Measurements from ENCODE around the gene LUZP1.

The LUZP1 gene

DNA sequence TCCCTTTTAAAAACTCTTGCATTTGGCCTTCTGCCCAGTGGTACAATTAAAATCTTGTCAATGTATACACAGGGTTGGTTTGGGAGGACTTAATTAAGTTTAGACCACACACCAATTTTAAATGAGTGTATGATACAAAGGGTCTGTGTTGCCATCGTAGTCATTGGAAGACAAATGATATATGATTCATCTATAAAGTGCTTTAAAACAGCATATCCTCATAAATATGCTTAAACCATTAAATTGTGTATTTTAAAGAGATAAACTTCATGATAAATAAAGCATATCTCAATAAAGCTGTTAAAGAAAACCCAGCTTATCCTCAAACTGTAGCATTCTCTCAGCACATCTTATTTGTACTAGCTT is 69.5 kb downstream of the LUZP1 start:
- CTCF ChIA-PET: interaction anchor here (0.6 to 12.9 kb wide), 37 partner anchors 10 to 428 kb away, joined by 3 to 333 read pairs (median 5); no protein-coding TSS in a partner anchor
- H3K27ac ChIP-seq (ENCODE audit: extremely low read depth, low read depth, low read length): no peak overlapping the region
- TF ChIP-seq, protein P1, sequence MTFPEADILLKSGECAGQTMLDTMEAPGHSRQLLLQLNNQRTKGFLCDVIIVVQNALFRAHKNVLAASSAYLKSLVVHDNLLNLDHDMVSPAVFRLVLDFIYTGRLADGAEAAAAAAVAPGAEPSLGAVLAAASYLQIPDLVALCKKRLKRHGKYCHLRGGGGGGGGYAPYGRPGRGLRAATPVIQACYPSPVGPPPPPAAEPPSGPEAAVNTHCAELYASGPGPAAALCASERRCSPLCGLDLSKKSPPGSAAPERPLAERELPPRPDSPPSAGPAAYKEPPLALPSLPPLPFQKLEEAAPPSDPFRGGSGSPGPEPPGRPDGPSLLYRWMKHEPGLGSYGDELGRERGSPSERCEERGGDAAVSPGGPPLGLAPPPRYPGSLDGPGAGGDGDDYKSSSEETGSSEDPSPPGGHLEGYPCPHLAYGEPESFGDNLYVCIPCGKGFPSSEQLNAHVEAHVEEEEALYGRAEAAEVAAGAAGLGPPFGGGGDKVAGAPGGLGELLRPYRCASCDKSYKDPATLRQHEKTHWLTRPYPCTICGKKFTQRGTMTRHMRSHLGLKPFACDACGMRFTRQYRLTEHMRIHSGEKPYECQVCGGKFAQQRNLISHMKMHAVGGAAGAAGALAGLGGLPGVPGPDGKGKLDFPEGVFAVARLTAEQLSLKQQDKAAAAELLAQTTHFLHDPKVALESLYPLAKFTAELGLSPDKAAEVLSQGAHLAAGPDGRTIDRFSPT (tag by site-specific recombination; IDR thresholded peaks at IDR 0.05): no peak
- TF ChIP-seq ZNF2 (tag by site-specific recombination; IDR thresholded peaks at IDR 0.05) (no peak), GLIS1 (tag by site-specific recombination; IDR thresholded peaks at IDR 0.05) (0 out of 2 replicates have a peak, but pooled peaks have one; percentile 5), MYNN (tag by site-specific recombination; IDR thresholded peaks at IDR 0.05; ENCODE audit: borderline replicate concordance) (no peak), ZBTB20 (tag by site-specific recombination; IDR thresholded peaks at IDR 0.05) (peak; percentile 1; the same call in 1 of the 2 replicates), FEZF1 (tag by site-specific recombination; IDR thresholded peaks at IDR 0.05) (no peak), ZNF48 (tag by site-specific recombination; IDR thresholded peaks at IDR 0.05) (no peak), ZNF423 (tag by site-specific recombination; IDR thresholded peaks at IDR 0.05) (no peak), ZNF664 (tag by site-specific recombination; IDR thresholded peaks at IDR 0.05) (peak; percentile 59), ZXDB (tag by site-specific recombination; IDR thresholded peaks at IDR 0.05) (no peak), WT1 (tag by site-specific recombination; IDR thresholded peaks at IDR 0.05) (peak; percentile 81), ZNF366 (tag by site-specific recombination; conservative IDR thresholded peaks at IDR 0.05) (peak; percentile 34)
- TF ChIP-seq, protein P2, sequence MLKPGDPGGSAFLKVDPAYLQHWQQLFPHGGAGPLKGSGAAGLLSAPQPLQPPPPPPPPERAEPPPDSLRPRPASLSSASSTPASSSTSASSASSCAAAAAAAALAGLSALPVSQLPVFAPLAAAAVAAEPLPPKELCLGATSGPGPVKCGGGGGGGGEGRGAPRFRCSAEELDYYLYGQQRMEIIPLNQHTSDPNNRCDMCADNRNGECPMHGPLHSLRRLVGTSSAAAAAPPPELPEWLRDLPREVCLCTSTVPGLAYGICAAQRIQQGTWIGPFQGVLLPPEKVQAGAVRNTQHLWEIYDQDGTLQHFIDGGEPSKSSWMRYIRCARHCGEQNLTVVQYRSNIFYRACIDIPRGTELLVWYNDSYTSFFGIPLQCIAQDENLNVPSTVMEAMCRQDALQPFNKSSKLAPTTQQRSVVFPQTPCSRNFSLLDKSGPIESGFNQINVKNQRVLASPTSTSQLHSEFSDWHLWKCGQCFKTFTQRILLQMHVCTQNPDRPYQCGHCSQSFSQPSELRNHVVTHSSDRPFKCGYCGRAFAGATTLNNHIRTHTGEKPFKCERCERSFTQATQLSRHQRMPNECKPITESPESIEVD (tag by site-specific recombination; IDR thresholded peaks at IDR 0.05): peak; percentile 63
- TF ChIP-seq, protein P3, sequence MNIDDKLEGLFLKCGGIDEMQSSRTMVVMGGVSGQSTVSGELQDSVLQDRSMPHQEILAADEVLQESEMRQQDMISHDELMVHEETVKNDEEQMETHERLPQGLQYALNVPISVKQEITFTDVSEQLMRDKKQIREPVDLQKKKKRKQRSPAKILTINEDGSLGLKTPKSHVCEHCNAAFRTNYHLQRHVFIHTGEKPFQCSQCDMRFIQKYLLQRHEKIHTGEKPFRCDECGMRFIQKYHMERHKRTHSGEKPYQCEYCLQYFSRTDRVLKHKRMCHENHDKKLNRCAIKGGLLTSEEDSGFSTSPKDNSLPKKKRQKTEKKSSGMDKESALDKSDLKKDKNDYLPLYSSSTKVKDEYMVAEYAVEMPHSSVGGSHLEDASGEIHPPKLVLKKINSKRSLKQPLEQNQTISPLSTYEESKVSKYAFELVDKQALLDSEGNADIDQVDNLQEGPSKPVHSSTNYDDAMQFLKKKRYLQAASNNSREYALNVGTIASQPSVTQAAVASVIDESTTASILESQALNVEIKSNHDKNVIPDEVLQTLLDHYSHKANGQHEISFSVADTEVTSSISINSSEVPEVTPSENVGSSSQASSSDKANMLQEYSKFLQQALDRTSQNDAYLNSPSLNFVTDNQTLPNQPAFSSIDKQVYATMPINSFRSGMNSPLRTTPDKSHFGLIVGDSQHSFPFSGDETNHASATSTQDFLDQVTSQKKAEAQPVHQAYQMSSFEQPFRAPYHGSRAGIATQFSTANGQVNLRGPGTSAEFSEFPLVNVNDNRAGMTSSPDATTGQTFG (tag by site-specific recombination; IDR thresholded peaks at IDR 0.05; ENCODE audit: borderline replicate concordance): no peak

DNA sequence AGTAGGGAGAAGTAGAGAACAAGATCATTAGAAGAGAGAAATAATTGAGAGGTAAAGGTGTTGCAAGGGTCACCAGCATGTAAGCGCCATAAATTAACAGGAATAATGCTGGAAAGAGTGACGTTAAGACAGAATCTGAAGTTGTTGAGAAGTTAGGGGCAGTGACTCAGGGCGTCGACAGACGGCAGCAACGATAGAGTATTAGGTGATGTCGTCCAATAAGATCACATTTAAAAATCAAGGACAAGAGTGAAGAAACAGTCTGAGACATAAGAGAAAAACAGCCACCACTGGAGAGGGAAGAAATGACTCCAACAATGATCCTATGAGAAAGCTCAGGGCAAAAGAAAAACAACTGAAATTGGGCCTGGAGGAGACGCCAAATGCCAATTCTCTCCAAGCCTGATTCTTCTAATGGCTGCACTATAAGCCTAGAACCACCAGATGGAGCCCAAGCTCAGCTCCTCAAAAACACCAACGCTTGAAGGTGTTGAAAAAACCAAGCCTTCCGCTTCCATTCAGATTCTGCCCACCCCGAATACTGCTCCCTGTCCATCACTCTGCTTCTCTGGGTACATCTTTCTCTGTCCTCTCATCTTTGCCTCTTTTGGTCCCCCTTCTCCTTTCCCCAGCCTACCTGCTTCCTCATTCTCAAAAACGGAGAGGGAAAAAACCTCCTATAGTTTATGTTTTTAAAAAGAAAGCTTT is 70.0 kb downstream of the LUZP1 start:
- ChIA-PET CTCF (interaction anchor here (0.5 to 12.9 kb wide), 42 partner anchors 10 to 429 kb away, joined by 3 to 333 read pairs (median 4); no protein-coding TSS in a partner anchor), POLR2A (interaction anchor here (0.5 to 3.0 kb wide), 8 partner anchors 41 to 386 kb away, joined by 3 to 13 read pairs (median 4); partner anchors contain the start of genes HNRNPR and LUZP1)
- no peak overlapping the region for H3K4me3 ChIP-seq (ENCODE audit: low read depth, low read length)
- peaks cover 32% of the 10 kb centered on the region for H3K4me1 ChIP-seq (ENCODE audit: control insufficient read depth, insufficient read depth, low read length)
- H3K36me3 ChIP-seq (ENCODE audit: control insufficient read depth in 2 of 2, insufficient read depth in 1 of 2, low read length in 2 of 2): peaks cover 0 to 17% of the 10 kb centered on the region in 2 experiments; a peak in 1 of 3 replicates
- no peak overlapping the region for H3K27ac ChIP-seq (ENCODE audit: extremely low read depth, low read depth, low read length)
- H3K9me3 ChIP-seq (ENCODE audit: control insufficient read depth, insufficient read depth, low read depth, low read length): no peaks in the 10 kb centered on the region
- peak; percentile 79 for TF ChIP-seq ZFP69B (tag by site-specific recombination; IDR thresholded peaks at IDR 0.05)
- TF ChIP-seq, protein P4, sequence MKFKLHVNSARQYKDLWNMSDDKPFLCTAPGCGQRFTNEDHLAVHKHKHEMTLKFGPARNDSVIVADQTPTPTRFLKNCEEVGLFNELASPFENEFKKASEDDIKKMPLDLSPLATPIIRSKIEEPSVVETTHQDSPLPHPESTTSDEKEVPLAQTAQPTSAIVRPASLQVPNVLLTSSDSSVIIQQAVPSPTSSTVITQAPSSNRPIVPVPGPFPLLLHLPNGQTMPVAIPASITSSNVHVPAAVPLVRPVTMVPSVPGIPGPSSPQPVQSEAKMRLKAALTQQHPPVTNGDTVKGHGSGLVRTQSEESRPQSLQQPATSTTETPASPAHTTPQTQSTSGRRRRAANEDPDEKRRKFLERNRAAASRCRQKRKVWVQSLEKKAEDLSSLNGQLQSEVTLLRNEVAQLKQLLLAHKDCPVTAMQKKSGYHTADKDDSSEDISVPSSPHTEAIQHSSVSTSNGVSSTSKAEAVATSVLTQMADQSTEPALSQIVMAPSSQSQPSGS (tag by site-specific recombination; IDR thresholded peaks at IDR 0.05; ENCODE audit: low read depth): peak; percentile 82
- TF ChIP-seq, protein P5, sequence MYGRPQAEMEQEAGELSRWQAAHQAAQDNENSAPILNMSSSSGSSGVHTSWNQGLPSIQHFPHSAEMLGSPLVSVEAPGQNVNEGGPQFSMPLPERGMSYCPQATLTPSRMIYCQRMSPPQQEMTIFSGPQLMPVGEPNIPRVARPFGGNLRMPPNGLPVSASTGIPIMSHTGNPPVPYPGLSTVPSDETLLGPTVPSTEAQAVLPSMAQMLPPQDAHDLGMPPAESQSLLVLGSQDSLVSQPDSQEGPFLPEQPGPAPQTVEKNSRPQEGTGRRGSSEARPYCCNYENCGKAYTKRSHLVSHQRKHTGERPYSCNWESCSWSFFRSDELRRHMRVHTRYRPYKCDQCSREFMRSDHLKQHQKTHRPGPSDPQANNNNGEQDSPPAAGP (tag by site-specific recombination; IDR thresholded peaks at IDR 0.05): no peak
- 0 out of 2 replicates have a peak, but pooled peaks have one; percentile 49 for TF ChIP-seq ZNF2 (tag by site-specific recombination; IDR thresholded peaks at IDR 0.05)
- TF ChIP-seq, protein P6, sequence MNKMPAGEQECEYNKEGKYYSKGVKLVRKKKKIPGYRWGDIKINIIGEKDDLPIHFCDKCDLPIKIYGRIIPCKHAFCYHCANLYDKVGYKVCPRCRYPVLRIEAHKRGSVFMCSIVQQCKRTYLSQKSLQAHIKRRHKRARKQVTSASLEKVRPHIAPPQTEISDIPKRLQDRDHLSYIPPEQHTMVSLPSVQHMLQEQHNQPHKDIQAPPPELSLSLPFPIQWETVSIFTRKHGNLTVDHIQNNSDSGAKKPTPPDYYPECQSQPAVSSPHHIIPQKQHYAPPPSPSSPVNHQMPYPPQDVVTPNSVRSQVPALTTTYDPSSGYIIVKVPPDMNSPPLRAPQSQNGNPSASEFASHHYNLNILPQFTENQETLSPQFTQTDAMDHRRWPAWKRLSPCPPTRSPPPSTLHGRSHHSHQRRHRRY (tag by site-specific recombination; IDR thresholded peaks at IDR 0.05): no peak
- TF ChIP-seq TRIM28 (IDR thresholded peaks at IDR 0.05; ENCODE audit: borderline replicate concordance, low read length): 0 out of 2 replicates have a peak, but pooled peaks have one; percentile 22
- TF ChIP-seq ZSCAN30 (tag by site-specific recombination; IDR thresholded peaks at IDR 0.05): 0 out of 2 replicates have a peak, but pooled peaks have one; percentile 12
- no peak for TF ChIP-seq ZNF311 (tag by site-specific recombination; IDR thresholded peaks at IDR 0.05; ENCODE audit: borderline replicate concordance)
- TF ChIP-seq ZNF654 (tag by site-specific recombination; IDR thresholded peaks at IDR 0.05; ENCODE audit: low read depth): peak; percentile 94
- no peak for TF ChIP-seq IKZF3 (tag by site-specific recombination; IDR thresholded peaks at IDR 0.05)

More for the DNA sequence above, 69.5 kb downstream of the LUZP1 start:
- H3K9me3 ChIP-seq (ENCODE audit: control insufficient read depth, insufficient read depth, low read depth, low read length): no peaks in the 10 kb centered on the region
- POLR2A ChIA-PET: interaction anchor here (0.5 to 3.0 kb wide), 5 partner anchors 41 to 386 kb away, joined by 4 to 13 read pairs (median 4); no protein-coding TSS in a partner anchor
- H3K36me3 ChIP-seq (ENCODE audit: control insufficient read depth in 2 of 2, insufficient read depth in 1 of 2, low read length in 2 of 2): peaks cover 0 to 12% of the 10 kb centered on the region in 2 experiments; a peak in 1 of 3 replicates
- peaks cover 32% of the 10 kb centered on the region for H3K4me1 ChIP-seq (ENCODE audit: control insufficient read depth, insufficient read depth, low read length)
- H3K4me3 ChIP-seq (ENCODE audit: low read depth, low read length): no peak overlapping the region
